GM20431 (cell line): ENCODE results near the gene TMEM179.

Experiments
- in situ Hi-C: fragments of 300-500 bp; cut with MseI, MboI; formaldehyde crosslinking; loops from one replicate; pipeline ENCODE4 v1.15.0; 2020; ENCODE audit warnings: low sequenced_read_pairs; ENCODE audit not compliant: unreplicated experiment

TMEM179 gene

GRCh38 chr14:104548802-104549535, 55.6 kb downstream of the TMEM179 start:
- in situ Hi-C loops = no loop called here

GRCh38 chr14:104547998-104548700, 56.4 kb downstream of the TMEM179 start:
- in situ Hi-C loops = no loop called here

- in situ Hi-C loops = no loop called here
Observed at GRCh38 chr14:104547310-104547997, 57.1 kb downstream of the TMEM179 start.

DNA sequence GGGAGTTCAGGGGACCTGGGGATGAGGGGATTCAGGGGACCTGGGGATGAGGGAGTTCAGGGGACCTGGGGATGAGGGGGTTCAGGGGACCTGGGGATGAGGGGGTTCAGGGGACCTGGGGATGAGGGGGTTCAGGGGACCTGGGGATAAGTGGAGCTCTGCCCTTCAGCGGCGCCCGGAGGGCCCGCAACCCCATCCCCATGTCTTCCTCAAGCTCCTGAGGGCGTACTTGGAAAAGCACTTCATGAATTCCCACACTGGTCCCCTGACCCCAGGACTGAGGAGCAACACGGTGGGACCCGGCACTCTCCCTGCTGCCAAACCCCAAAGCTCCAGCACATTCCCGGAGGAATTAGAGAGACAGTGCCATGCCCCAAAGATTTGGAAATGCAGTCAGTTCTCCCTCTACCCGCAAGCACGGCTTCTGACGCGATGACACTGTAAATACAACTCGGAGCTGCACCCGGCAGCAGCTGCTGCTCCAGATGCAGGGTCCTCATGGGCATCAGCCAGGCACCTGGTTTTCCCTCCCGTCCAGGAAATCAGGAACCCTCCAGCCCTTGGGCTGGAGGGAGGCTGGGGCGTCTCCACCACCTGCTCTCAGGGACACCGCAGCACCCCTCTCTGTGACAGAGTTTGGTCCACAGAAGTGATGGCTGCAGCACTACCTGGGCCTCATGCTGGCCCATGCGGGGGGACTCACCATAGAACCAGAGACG, 57.8 kb downstream of the TMEM179 start:
- in situ Hi-C loops = no loop called here

GRCh38 chr14:104545942-104546501, 58.5 kb downstream of the TMEM179 start:
- in situ Hi-C loops = no loop called here

DNA sequence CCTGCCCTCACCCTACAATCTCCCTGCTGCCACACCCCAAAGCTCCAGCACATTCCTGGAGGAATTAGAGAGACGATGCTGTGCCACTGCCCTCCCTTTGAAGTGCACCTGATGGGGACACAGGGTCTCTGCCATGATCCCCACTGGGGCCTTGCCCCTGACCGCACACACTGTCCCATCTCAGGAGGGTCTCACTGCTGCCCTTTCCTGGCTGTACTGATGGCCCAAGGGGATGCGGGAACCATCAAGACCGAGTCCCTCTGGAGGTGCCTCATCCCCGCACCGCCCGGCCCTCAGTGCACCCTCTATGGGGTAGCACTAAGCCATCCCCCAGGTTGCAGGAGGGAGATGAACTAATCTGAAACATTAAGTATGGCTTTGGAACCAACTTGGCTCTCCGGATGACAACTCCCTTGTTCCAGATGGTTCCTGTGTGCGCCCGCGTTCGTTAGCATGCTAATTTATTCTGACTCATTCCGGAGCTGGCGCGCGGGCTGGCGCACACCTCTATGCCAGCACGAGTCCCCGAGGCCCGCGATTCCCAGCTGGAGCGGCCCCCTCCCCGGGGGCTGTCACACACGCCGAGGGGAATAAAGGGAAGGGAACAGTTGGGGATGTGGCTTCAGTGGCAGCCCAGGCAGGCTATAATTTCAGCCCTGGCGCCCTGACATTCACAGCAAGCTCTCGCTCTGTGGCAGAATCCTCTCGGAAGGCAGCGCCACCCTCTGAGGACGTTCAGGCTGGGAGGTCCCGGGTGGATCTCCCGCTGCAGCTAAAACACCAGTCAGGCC, 59.2 kb downstream of the TMEM179 start:
- in situ Hi-C loops = no loop called here

DNA sequence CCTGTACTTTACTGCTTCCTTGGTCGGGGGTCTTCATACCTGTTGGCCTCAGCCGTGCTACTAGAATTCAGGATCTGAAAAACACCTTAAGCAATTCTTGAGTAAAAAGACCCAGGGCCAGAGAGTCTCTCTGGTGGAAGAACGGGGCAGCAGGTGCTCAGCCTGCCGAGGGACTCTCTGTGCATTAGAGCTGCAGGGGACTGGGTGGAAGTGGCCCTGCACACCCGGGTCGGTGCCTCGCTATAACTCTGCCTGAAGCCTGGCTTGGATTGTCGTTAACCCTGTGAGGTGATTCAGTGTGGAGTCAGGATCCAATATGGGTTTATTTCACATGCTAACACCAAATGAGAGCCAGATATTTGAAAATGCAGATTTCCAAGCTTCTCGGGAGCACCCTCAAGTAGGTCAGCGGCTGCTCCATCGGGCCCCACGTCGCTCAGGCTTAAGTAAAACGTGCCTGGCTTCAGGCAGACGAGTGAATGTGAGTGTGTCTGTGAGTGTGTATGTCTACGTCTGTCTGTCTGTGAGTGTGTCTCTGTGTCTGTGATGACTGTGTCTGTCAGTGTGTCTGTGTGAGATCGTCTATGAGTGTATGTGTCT, 60.1 kb downstream of the TMEM179 start:
- in situ Hi-C loops = no loop called here

GRCh38 chr14:104542871-104543830, 61.4 kb downstream of the TMEM179 start:
- in situ Hi-C loops = no loop called here

DNA sequence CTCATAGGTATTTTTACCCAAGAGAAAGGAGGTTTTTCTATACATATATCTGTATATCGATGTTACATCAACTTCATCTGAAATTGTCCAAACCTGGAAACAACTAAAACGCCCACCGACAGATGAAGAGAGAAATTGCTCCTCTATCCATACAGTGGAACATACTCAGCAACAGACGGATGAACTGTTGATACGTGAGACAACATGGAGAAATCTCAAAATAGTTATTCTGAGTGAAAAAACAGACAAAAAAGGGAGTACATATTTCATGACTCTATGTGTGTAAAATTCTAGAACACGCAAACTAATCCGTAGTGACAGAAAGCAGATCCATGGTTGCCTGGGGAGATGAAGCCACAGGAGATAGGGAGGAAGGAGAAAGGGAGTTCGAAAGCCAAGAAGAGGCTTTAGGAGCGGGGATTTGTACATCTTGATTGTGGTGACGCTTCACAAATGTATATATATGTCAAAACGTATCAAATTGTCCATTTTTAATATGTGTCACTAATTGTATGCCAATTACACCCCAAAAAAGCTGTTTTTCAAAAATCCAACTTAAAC, 62.6 kb downstream of the TMEM179 start:
- in situ Hi-C loops = no loop called here
